Pons (tissue), 1 donor: ENCODE measurements around the gene KRTAP20-3.

Experiments used
- DNase-seq: peaks from one replicate; pipeline ENCODE4 v3.0.0-alpha.2; 2016; ENCODE audit warnings: low spot score

Gene KRTAP20-3

GRCh38 chr21:30642564-30642963 lies at the start of gene KRTAP20-3:
Gene KRTAP20-3, plus strand, starts transcription at chr21:30642864.
- no peak for DNase-seq

- no peak for DNase-seq
Measured at GRCh38 chr21:30598802-30599201, 43.9 kb upstream of the KRTAP20-3 start, which contains the start of gene KRTAP6-2. Gene KRTAP6-2, minus strand, starts transcription at chr21:30598902. Its CDS starts 28 bp downstream, at chr21:30598874.

- no peak for DNase-seq
Measured at GRCh38 chr21:30600787-30601186, 41.9 kb upstream of the KRTAP20-3 start, which contains the start of gene KRTAP22-1. Gene KRTAP22-1, plus strand, starts transcription at chr21:30601087.

- DNase-seq: no peak
Measured at GRCh38 chr21:30605968-30606367, 36.7 kb upstream of the KRTAP20-3 start.

GRCh38 chr21:30612132-30612531 lies 30.5 kb upstream of the KRTAP20-3 start:
- DNase-seq: no peak

GRCh38 chr21:30613836-30614235 lies 28.8 kb upstream of the KRTAP20-3 start, which contains the start of gene KRTAP6-1:
Gene KRTAP6-1, minus strand, starts transcription at chr21:30613930. Its CDS starts 26 bp downstream, at chr21:30613904.
- DNase-seq: no peak

- no peak for DNase-seq
Measured at GRCh38 chr21:30615199-30615598, 27.5 kb upstream of the KRTAP20-3 start.

GRCh38 chr21:30616125-30616524 lies 26.5 kb upstream of the KRTAP20-3 start, which contains the start of gene KRTAP20-1:
Gene KRTAP20-1, plus strand, starts transcription at chr21:30616425. Its CDS starts 30 bp downstream, at chr21:30616455.
- no peak for DNase-seq

GRCh38 chr21:30620080-30620479 lies 22.6 kb upstream of the KRTAP20-3 start:
- DNase-seq: no peak

GRCh38 chr21:30620522-30620921 lies 22.1 kb upstream of the KRTAP20-3 start, which contains the start of gene KRTAP20-4:
Gene KRTAP20-4, plus strand, starts transcription at chr21:30620627.
- no peak for DNase-seq

- no peak for DNase-seq
Measured at GRCh38 chr21:30623362-30623761, 19.3 kb upstream of the KRTAP20-3 start.

- DNase-seq: no peak
Measured at GRCh38 chr21:30625449-30626165, 17.1 kb upstream of the KRTAP20-3 start.

- no peak for DNase-seq
Measured at GRCh38 chr21:30628109-30628508, 14.6 kb upstream of the KRTAP20-3 start.

GRCh38 chr21:30629200-30629599 lies 13.5 kb upstream of the KRTAP20-3 start:
- no peak for DNase-seq

GRCh38 chr21:30634906-30635305 lies 7.8 kb upstream of the KRTAP20-3 start, which contains the start of gene KRTAP20-2:
Gene KRTAP20-2, plus strand, starts transcription at chr21:30635206. Its CDS starts 58 bp downstream, at chr21:30635264.
- DNase-seq: no peak

GRCh38 chr21:30638686-30639085 lies 4.0 kb upstream of the KRTAP20-3 start:
- DNase-seq: no peak

- no peak for DNase-seq
Measured at GRCh38 chr21:30646904-30647414, 4.3 kb downstream of the KRTAP20-3 start.

GRCh38 chr21:30652891-30653290 lies 10.2 kb downstream of the KRTAP20-3 start:
- DNase-seq: no peak

- no peak for DNase-seq
Measured at GRCh38 chr21:30668776-30669175, 26.1 kb downstream of the KRTAP20-3 start.

- DNase-seq: no peak
Measured at GRCh38 chr21:30672985-30673650, 30.5 kb downstream of the KRTAP20-3 start.

- DNase-seq: no peak
Measured at GRCh38 chr21:30674312-30674711, 31.6 kb downstream of the KRTAP20-3 start.

GRCh38 chr21:30676737-30677136 lies 34.1 kb downstream of the KRTAP20-3 start:
- no peak for DNase-seq

GRCh38 chr21:30680586-30680985 lies 37.9 kb downstream of the KRTAP20-3 start:
- DNase-seq: no peak
